AG09309 (cell line): ENCODE measurements around the gene KATNAL1.
A peak's percentile ranks its signal among the peaks of the same experiment; 100 is the strongest.

Experiments
- DNase-seq: peaks from one replicate; pipeline ENCODE4 v3.0.0-alpha.2; 2010; ENCODE audit warnings: low read depth
- H3K4me3 ChIP-seq: 2 replicates; pipeline ENCODE4 v1.5.1; 2011; ENCODE audit warnings: mild to moderate bottlenecking, low read depth, low read length, moderate library complexity; ENCODE audit not compliant: control insufficient read depth
- CTCF ChIP-seq: IDR thresholded peaks from 2 replicates; pipeline ENCODE4 v1.5.1; 2011; ENCODE audit warnings: mild to moderate bottlenecking, low read depth, low read length, inconsistent platforms; ENCODE audit not compliant: insufficient read depth, control insufficient read depth; ENCODE audit errors: missing control alignments

The KATNAL1 gene

GRCh38 chr13:30312904-30313303, 5.6 kb upstream of the KATNAL1 start:
- no peak overlapping the region for H3K4me3 ChIP-seq
- TF ChIP-seq CTCF, result no peak
- DNase-seq, result no peak

GRCh38 chr13:30308548-30308947, 1.2 kb upstream of the KATNAL1 start:
- TF ChIP-seq CTCF, result no peak
- no peak overlapping the region for H3K4me3 ChIP-seq
- DNase-seq, result no peak

GRCh38 chr13:30307971-30308290, 580 bp upstream of the KATNAL1 start:
- TF ChIP-seq CTCF, result no peak
- no peak for DNase-seq
- H3K4me3 ChIP-seq, result peak overlapping the region; percentile 83

GRCh38 chr13:30306762-30307193, 573 bp downstream of the KATNAL1 start:
- no peak for TF ChIP-seq CTCF
- H3K4me3 ChIP-seq, result peak overlapping the region; percentile 83
- DNase-seq, result peak; percentile 62

GRCh38 chr13:30305456-30305970, 1.8 kb downstream of the KATNAL1 start:
- DNase-seq, result no peak
- no peak overlapping the region for H3K4me3 ChIP-seq
- no peak for TF ChIP-seq CTCF

- H3K4me3 ChIP-seq, result no peak overlapping the region
- no peak for DNase-seq
Measured at GRCh38 chr13:30303269-30303668, 4.1 kb downstream of the KATNAL1 start.

More at GRCh38 chr13:30303269-30303668, 4.1 kb downstream of the KATNAL1 start:
- TF ChIP-seq CTCF, result no peak
